Right forelimb (tissue), 1 donor: ENCODE measurements around the gene FGR.
"Not testable (repeated sequence)": the region's sequence is repeated elsewhere in the genome, so short reads cannot be mapped to it uniquely, and the experiment has no call there.

ENCODE experiments used
- DNase-seq: peaks from one replicate; pipeline ENCODE4 v3.0.0-alpha.2; 2018

Gene FGR

DNA sequence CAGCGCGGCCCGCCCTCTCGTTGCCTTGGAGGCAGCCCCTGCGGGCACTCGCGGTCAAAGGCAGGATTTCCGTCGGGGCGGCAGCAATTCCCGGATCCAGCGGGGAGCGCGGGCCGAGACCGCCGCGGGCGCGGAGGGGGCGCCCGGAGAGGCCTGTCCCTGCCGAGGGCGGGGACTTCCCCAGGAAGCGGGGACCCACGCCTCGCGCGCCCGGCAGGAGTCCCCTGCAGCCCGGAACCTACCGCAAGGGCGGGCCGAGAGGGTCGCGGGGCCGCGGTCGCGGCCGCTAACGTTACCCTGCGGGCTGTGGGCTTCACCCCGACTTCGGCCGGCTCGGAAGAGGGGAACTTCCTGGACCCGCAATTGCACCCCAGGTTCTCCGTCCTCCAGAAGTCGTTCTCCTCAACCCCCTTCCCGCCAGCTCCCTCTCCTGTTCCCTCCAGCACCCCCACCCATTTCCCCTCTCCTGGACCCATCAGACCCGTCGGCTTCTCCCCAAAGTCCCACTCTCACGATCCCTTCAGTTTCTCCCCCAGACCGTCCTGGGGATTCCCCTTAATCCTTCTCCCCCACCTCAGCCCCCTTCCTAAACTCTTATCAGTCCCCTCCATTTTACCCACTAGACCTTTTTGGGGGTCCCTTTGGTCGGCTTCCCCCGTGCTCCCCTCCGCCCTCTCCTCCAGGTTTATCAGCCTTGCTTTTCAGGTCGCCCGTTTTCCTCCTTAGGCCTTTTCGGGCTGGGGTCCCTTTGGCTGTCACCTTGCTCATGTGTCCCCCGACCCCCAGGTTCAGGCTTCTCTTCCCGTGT, 604 bp downstream of the FGR start:
- peak; percentile 60 for DNase-seq

DNA sequence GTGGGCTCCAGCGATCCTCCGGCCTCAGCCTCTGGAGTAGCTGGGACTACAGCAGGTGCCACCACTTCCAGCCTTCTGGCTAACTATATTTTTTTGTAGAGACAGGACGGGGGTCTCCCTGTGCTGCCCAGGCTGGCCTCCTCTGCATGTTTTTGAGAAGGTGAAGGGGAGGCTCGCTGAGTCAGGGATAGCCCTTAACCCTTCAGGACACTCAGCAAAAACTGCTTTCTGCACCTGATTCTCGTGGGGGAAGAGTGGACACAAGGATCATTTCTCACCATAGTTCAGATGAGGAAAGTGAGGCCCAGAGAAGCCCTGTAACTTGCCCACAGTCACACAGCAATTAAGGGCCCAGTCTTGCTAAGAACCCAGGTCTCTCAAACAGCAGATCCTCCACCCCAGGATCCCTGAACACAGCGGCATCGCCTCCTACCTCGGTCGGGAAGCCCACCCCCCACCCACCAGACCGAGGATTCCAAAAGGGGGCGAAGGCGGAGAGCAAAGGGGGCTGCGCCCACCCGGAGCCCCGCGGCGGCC, 1.3 kb downstream of the FGR start:
- no peak for DNase-seq

GRCh38 chr1:27633298-27633610, 1.7 kb downstream of the FGR start:
- DNase-seq: peak; percentile 37

DNA sequence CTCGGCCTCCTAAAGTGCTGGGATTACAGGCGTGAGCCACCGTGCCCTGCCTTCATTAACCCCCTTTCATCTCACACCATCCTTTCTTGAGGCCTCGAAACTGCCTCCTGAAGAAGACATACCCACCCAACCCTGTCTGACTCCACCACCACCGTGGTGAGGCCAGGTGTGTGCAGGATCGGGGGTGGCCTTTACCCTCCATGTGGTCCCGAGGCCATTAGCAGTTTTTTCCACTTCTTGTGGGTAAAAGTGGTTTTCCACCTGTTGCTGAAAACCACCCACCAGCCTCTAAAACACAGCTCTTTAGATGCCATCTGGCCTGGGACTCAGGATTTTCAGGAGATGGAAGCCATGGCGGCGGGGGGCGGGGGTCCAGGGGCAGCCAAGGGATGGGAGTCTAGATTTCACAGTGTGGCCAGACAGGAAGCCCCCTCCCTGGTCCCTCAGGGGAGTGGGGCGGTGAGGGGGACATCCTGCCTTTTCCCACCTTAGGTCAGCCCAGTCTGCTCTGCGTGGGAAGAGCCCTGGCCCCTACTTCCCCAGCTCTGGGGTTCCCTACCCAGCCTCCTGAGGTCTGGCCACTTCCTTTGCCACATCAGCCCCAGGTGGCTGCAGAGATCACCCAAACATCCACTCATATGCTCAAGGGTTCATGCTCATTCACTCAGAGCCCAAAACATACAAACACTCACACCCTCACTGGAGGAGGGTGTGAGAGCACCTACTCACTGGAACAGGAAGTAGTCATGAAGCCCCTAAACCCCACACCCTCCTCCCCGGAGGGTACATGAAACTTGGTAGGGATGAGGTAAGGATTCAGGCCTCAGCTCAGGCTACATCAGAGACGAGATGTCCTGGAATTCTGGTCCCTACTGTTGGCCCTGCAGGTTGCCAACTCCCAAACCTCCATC, 2.3 kb downstream of the FGR start:
- peak; percentile 34 for DNase-seq

GRCh38 chr1:27630859-27631491, 4.0 kb downstream of the FGR start:
- peak; percentile 42 for DNase-seq

DNA sequence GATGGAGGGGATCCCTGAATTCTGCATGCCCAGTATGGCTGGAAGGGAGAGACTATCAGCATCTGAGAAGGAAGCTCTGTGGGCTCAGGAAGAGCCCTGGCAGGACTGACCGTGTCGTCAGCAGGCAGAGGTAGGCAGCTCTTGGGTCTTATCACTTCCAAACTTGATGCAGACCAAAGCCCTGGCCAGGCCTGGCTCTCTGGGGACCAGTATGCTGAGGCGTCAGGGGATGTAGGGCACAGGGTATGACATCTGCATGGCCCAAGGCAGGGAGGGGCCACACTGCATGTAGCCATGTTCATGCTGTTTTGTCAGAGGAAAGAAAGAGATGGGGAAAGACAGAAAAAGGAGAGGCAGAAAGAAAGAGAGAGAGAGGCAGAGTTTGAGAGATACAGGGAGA, 6.3 kb downstream of the FGR start:
- DNase-seq: no peak

DNA sequence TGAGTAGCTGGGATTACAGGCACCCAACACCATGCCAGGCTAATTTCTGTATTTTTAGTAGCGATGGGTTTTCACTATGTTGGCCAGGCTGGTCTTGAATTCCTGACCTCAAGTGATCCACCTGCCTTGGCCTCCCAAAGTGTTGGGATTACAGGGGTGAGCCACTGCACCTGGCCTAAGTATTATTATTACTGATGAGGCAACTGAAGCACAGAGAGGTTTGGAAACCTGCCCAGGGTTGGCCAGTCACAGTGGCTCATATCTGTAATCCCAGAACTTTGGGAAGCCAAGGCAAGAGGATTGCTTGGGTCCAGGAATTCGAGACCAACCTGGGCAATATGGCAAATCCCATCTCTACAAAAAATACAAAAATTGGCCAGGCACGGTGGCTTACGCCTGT, 7.3 kb downstream of the FGR start:
- DNase-seq: not testable (repeated sequence)

DNA sequence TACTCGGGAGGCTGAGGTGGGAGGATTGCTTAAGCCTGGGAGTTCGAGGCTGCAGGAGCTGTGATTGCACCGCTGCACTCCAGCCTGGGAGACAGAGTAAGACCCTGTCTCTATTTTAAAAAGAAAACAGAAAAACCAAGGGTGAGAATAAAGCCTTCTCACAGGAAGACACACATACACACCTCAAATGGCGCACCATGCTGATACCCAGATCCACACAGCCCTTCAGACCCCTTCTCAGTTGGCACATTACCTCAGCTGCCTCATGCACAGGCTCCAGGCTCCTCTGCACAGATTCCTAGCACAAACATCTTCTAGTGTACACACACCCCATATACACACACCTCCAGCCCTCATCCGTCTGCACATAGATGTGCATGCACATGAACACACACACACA, 7.9 kb downstream of the FGR start:
- no peak for DNase-seq

DNA sequence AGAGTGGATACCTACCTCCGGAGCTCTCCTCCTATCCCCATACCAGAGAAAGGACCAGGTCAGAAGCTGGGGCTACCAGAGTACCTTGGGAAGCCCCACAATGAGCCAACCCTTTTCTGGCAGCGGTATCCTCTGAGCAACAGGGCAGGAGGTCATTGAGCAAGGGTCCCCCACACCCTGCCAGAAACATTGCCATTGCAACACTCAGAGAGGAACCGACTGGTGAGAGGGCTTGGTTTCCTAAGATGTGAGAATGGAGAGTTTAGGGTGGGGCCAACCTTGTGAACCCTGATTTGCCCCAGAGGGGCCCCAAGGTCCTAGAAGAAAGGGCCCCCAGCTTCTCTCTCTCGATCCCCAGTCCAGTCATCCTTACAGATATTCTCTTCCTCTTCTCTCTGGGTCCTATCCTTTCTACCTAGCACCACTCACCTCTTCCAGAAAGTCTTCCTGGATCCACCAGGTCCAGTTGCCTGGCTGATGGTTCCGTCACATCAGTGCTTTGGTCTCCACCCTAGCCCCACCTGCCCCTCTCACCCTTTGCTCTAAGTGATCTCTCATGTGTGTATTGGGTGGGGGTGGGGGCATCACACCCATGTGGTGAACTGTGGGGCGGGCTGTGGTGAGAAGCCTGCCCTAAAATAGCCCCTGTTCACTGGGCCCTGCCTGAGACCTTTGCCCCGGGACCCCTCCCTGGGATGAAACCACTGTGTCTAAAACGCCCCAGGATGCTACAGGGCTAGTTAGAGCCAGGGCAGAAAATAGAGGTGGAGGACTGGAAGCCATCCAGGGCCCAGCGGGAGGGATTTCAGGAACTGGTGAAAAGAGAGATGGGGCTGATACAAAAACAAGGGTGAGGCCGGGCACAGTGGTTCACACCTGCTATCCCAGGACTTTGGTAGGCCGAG, 8.7 kb downstream of the FGR start:
- no peak for DNase-seq

GRCh38 chr1:27624467-27625178, 10.4 kb downstream of the FGR start:
- no peak for DNase-seq

DNA sequence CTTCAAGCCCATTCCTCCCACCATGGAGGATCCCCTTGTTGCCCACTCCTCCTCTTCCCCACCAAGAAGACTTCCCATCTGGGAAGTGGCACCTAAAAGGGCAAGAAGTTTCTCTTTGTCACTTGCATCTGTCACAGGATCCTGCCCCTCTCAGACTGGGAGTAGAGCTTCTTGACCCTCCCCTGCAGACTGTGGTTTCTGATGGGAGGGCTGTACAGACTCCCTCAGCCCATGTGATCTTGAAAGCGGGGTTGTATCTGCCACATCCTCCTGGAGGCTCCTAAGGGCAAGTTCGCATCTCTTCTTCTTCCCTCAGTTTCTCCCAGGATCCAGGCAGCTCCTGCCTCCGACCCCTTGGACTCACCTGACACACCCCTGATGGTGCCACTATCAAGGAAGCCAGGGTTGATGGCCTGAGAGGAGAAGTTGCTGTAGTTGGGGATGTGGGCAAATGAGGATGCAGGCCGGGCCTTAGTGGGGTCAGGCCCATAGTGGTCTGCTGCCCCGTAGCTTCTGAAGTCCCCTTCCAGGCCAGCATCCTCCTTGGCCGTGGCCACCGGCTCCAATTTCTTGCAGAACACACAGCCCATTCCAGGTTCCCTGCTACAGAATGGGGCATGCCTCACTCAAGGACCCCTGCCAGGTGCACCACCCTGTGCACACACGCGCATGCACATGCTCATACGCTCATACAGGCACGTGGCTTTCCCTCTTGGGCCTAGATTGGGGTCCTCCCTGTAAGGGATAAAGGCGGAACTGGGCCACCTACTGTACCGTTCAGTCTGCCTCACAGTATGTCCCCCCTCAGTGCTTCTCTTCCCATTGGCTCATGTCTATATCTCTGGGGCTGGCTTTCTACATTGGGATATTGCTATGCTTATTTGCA, 11.4 kb downstream of the FGR start:
- no peak for DNase-seq

- DNase-seq: no peak
Measured at GRCh38 chr1:27622828-27623227, 12.2 kb downstream of the FGR start.

- no peak for DNase-seq
Measured at GRCh38 chr1:27621051-27621920, 13.7 kb downstream of the FGR start.

DNA sequence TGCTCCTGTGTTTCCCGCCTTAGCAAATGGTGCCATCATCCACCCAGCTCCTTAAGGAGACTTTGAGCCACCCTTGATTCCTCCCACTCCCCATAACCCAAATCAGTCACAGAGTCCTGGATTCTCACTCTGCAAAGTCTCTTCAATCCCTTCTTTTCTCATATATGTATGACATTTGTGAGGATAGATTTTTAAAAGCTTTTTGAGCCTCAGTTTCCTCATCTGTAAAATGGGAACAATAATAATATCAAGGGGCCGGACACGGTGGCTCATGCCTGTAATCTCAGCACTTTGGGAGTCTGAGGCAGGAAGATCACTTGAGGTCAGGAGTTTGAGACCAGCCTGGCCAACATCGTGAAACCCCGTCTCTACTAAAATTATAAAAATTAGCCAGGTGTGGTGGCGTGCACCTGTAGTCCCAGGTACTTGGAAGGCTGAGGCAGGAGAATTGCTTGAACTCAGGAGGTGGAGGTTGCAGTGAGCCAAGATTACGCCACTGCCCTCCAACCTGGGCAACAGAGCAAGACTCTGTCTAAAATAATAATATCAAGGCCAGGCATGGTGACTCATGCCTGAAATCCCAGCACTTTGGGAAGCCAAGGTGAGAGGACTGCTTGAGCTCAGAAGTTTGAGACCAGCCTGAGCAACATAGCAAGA, 15.1 kb downstream of the FGR start:
- not testable (repeated sequence) for DNase-seq

DNA sequence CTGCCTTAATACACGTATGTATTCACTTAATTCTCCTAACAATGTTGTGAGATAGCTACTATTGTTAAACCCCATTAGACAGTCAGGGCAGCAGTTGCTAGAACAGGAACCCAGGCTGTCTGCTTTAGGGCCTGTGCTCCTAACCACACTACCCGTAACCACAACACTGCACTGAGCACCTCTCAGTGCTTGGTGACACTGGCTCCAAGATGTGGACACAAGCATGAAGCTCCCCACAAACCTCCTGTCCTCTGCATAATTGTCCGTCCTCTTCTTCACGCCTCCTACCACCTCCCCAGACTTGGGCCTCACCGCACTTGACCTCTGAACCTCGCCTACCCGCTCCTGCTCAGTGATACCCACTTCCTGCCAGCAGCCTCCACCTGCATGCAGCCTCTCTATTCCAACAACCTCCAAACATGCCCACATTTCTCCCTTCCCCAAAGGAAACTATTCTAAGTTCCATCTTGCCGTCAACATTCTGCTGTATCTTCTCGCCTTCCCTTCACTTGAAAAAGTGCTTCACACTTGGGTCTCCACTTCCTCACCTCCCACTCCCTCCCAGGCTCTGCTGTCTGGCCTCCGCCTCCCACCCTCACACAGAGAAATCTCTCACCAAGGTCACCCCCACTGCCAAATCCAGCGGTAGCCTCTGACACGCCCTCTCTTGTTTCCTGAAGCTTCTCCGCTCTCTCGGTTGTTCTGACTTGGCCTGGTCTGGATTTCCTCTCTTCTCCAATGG, 16.5 kb downstream of the FGR start:
- no peak for DNase-seq

DNA sequence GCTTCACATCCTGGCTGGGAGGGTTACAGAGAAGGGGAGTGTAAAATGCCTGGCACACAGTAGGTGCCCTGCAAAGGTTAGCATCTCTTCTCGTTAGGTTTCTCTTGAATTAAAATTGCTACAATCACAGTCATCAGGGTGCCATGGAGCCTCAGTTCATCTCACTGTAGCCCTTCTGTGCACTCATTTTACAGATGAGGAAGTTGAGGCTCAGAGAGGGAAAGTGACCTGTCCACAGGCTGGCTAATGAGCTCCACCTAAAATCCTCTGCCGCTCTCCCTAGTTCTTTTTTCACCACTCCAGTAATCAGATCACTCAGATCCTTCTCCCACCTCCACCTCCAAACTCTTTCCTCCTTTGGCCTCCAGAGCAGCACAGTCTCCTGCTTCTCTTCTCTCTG, 17.6 kb downstream of the FGR start:
- DNase-seq: no peak

DNA sequence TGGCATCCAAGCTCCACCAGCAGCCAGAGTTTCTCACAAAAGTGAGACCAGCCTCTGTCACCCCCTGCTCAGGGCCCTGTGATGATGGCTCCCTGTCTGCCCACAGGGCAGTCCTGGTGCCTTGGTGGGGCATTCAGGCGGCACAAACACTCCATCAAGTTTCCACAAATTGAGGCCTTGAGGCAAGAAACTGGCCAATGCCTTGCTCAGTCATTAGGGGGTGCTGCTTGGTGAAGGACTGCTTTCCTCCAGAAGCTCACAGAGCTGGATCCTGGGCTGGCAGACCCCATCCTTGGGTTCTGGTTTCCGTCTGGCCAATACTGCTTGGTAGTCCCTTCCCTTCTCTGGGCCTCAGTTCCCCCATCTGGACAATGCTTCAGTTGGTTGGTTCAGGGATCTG, 18.5 kb downstream of the FGR start:
- no peak for DNase-seq
